A172 (cell line): ENCODE results near the gene GEMIN2. TPM values are rescaled to one million over a fixed set of nuclear protein-coding genes. Genes with fewer than 3 reads are reported as not detected.
"Not testable (repeated sequence)": the region's sequence is repeated elsewhere in the genome, so short reads cannot be mapped to it uniquely, and the experiment has no call there.

Experiments
- DNase-seq: peaks from one replicate; pipeline ENCODE4 v3.0.0-alpha.2; 2015; ENCODE audit warnings: low spot score
- total RNA-seq: library from RNA; depleted of rRNA; stranded (reverse); fragments of >200 nt; shearing (Covaris generic); gene quantifications from 2 replicates; pipeline ENCODE4 v1.2.3, GENCODE V29; 2014; rRNA removed

GEMIN2 gene
- total RNA-seq, 1 experiment from 2014 or later = 24.2 TPM

DNA sequence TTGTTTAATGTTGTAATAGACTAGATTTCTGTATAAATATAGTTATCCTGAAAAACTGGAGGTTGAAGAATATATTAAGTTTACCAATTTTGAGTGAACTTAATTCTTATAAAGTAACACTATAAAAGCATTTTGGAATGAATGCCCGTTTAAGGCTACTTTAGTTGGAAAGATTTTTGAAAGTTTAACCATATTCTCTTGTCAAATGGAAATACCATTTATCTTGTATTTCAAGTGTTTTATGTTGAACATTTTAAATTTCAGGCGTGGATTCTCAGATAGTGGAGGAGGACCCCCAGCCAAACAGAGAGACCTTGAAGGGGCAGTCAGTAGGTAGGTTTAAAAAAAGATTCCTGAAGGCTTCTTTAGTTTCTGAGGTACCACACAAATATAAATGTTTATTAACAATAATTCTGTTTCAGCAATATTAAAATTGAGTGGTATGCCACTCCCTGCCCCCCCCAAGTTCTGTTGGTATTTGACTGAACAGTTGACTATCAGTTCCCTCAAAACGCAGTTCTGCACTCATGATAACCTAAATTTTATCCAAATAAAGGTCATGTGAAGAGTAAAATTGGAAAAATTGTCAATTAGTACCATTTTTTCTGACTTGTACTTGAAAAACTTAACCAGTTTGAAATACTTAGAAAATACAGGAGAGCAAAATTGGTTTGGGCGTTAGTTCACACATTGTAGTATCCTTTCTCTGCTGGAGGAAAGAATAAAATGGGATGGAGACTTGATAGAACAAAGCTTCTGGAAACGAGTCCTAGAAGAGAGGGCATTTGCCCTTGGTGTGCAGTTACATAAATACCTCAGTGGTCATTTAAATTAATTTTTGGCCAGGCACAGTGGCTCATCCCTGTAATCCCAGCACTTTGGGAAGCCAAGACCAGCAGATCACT is 62.4 kb downstream of the GEMIN2 start:
- DNase-seq = no peak

DNA sequence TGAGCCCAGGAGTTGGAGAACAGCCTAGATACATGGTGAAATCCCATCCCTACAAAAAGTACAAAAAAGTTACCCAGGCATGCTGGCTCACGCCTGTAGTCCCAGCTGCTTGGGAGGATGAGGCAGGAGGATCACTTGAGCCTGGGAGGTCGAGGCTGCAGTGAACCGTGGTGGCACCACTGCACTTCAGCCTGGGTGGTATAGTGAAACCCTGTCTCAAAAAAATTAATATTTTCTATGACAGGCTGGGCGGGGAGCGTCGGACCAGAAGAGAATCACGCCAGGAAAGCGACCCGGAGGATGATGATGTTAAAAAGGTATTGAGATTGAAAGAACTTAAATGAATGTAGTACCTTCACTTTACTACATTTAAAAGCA is 63.0 kb downstream of the GEMIN2 start:
- DNase-seq = no peak

DNA sequence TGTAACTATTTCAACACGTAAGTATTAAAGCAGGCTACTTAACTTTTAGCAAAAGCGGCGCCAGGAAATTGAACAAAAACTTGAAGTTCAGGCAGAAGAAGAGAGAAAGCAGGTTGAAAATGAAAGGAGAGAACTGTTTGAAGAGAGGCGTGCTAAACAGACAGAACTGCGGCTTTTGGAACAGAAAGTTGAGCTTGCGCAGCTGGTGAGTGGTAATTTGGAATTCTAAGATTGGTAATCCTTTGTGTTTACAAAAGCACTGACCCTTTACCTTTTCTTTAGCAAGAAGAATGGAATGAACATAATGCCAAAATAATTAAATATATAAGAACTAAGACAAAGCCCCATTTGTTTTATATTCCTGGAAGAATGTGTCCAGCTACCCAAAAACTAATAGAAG is 64.9 kb downstream of the GEMIN2 start:
- DNase-seq = no peak

DNA sequence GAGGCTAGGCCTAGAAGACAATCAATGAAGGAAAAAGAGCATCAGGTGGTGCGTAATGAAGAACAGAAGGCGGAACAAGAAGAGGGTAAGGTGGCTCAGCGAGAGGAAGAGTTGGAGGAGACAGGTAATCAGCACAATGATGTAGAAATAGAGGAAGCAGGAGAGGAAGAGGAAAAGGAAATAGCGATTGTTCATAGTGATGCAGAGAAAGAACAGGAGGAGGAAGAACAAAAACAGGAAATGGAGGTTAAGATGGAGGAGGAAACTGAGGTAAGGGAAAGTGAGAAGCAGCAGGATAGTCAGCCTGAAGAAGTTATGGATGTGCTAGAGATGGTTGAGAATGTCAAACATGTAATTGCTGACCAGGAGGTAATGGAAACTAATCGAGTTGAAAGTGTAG is 66.4 kb downstream of the GEMIN2 start:
- DNase-seq = no peak

DNA sequence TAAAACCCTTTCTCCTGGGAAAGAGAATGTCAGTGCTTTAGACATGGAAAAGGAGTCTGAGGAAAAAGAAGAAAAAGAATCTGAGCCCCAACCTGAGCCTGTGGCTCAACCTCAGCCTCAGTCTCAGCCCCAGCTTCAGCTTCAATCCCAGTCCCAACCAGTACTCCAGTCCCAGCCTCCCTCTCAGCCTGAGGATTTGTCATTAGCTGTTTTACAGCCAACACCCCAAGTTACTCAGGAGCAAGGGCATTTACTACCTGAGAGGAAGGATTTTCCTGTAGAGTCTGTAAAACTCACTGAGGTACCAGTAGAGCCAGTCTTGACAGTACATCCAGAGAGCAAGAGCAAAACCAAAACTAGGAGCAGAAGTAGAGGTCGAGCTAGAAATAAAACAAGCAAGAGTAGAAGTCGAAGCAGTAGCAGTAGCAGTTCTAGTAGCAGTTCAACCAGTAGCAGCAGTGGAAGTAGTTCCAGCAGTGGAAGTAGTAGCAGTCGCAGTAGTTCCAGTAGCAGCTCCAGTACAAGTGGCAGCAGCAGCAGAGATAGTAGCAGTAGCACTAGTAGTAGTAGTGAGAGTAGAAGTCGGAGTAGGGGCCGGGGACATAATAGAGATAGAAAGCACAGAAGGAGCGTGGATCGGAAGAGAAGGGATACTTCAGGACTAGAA is 67.0 kb downstream of the GEMIN2 start:
- no peak for DNase-seq

DNA sequence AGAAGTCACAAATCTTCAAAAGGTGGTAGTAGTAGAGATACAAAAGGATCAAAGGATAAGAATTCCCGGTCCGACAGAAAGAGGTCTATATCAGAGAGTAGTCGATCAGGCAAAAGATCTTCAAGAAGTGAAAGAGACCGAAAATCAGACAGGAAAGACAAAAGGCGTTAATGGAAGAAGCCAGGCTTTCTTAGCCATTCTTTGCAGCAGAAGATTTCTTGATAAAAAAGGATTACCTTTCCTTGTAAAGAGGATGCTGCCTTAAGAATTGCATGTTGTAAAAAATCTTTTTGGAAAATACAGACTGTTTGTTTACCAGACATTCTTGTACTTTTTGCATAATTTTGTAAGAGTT is 67.5 kb downstream of the GEMIN2 start:
- no peak for DNase-seq

DNA sequence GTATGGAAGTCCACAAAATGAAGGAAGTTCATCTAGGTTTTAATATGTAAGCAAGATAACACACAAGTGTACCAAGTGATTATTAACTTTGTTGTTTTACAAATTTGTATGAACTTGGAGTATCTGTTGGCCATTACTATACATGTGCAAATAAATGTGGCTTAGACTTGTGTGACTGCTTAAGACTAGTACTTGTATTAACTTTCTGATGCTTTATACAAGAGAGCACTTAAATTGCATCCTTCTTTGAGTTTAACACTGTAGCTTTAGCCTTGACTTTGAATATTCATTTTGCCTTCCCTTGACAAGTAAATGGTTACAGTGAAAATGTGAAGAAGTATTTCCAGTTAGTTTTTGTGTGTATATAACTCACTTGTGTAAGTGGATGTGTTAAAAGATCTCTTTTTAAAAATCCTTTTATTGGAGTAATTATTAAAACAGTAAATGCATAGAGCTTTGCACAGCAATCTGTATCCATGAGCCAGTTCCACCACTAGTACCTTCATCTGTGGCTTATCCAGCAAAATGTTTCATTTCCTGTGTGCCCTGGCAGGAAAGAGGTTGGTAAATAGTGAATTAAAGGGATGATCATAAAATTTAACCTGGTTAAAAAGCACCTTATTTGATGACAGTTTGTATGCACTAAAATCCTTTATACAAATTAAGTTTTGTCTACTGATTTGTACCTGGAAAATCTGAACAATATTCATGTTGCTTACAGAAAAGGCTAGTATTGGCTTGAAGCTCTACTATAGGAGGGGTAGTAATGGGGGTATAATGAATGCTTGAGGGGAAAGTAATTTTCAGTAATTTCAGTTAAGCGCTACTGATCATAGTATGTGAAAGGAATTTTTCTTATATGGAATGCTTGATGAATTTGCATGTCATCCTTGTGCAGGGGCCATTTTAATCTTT is 68.9 kb downstream of the GEMIN2 start:
- no peak for DNase-seq

DNA sequence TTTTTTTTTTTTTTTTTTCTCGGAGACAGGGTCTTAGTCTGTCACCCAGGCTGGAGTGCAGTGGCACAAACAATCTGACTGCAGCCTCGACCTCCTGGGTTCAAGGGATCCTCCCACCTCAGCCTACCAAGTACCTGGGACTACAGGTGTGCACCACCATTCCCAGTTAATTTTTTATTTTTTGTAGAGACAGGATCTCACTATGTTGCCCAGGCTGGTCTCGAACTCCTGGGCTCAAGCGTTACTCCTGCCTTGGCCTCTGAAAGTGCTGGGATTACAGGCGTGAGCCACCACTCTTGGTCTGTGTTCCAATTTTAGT is 69.5 kb downstream of the GEMIN2 start:
- not testable (repeated sequence) for DNase-seq

DNA sequence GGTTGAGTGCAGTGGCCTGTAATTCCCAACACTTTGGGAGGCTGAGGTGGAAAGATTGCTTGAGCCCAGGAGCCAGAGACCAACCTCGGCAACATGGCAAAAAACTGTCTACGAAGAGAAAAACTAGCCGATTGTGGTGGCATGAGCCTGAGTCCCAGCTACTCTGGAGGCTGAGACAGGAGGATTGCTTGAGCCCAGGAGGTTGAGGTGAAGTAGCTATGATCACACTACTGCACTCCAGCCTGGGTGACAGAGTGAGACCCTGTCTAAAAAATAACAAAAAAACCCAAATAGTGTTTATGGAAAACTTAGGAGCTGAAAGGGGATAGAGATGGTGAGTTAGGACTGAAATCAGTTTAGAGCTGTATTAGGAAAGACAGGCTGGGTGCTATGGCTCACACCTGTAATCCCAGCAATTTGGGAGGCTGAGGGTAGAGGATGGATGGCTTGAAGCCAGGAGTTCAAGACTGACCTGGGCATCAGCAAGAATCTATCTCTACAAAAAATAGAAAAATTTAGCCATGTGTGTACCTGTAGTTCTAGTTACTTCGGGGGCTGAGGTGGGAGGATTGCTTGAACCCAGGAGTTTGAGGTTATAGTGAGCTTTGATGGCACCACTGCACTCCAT is 70.6 kb downstream of the GEMIN2 start:
- DNase-seq = no peak

DNA sequence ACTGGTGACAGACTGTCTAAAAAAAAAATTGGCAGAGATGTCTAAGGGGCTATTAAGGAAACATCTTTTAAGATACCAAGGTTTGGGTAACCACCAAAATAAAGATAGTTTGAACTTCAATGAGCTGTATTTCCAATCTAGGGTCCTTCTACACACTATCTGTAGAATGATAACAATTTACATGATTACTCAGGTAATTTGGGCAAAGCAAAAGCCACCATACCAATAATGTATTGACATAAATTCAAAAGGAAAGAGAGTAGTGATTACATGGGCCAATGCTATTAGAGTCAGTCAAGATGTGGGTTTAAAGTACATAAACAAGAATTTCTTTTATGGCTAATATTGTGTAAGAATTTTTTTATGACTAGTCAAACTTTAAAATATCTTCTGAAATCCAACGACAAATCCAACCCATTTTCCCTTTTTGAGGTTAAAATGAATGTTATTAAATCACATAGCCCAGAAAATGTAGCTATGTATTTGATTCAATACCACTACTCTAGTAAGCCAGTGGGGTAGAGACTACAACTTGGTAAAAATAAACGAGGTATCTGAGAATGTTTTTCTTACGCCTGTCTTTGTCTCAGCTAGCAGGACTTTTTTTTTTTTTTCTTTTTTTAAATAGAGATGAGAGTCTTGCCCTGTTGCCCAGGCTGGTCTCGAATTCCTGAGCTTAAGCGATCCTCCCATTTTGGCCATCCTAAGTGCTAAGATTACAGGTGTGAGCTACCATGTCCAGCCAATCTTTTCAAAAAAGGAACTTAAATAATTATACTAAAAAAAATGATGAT is 71.3 kb downstream of the GEMIN2 start:
- DNase-seq = no peak

Other genes with a start within 250 kb of the GEMIN2 start
- 108 and 127 TPM in 2 replicates for gene SEC23A, start 11.1 kb upstream of the GEMIN2 start, total RNA-seq
- gene TRAPPC6B, start 56.0 kb downstream of the GEMIN2 start, total RNA-seq = 14.6 and 20.8 TPM in 2 replicates
- 17.8 and 26.2 TPM in 2 replicates for gene PNN, start 60.9 kb downstream of the GEMIN2 start, total RNA-seq
- gene MIA2, start 119.6 kb downstream of the GEMIN2 start, total RNA-seq = 6.8 and 10.9 TPM in 2 replicates